ENCODE results near the gene CD38.

DNA sequence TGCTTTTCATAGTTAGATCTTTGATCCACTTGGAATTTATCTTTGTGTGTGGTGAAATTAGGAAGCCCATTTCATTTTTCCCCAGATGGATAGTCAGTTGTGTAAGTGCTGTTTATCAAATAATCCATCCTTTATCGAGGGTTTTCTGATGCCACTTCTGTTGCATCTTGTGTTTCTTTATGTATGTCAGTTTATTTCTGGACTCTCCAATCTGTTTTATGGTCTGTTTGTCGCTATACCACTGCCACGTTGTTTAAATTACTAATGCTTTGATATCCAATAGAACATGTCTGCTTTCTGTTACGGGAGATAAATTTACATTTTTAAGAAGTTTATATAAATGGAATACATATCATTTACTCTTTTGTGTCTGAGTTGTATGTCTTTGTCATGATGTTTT lies 21.0 kb downstream of the CD38 start:
- TF ChIP-seq, protein P1, sequence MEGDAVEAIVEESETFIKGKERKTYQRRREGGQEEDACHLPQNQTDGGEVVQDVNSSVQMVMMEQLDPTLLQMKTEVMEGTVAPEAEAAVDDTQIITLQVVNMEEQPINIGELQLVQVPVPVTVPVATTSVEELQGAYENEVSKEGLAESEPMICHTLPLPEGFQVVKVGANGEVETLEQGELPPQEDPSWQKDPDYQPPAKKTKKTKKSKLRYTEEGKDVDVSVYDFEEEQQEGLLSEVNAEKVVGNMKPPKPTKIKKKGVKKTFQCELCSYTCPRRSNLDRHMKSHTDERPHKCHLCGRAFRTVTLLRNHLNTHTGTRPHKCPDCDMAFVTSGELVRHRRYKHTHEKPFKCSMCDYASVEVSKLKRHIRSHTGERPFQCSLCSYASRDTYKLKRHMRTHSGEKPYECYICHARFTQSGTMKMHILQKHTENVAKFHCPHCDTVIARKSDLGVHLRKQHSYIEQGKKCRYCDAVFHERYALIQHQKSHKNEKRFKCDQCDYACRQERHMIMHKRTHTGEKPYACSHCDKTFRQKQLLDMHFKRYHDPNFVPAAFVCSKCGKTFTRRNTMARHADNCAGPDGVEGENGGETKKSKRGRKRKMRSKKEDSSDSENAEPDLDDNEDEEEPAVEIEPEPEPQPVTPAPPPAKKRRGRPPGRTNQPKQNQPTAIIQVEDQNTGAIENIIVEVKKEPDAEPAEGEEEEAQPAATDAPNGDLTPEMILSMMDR (IDR thresholded peaks at IDR 0.05), result no peak
- TF ChIP-seq POLR2A (IDR thresholded peaks at IDR 0.05), result no peak

Data from heart left ventricle (tissue), 13 donors.